ENCODE measurements around the gene NTRK3. TPM values are rescaled to one million over a fixed set of nuclear protein-coding genes. Genes with fewer than 3 reads are reported as not detected.

Gene NTRK3
- total RNA-seq, 4 donors from 2014 or later = 0.35 to 5.8 (median 3.0) TPM

DNA sequence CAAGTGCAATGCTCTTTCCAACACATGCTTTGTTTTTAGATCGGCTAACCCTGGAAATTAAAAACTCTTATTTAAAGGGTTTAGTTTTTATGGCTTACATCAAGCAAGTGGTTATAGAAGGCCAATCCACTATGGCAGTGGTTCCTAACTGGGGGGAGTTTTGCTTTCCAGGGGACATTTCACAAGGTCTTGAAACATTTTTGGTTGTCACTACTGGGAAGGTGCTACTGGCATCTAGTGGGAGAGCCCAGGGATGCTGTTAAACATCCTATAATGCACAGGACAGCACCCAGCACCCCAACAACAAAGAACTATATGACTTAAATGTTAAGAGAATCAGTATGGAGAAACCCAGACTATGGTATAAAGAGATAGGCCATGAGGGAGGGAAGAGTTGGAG lies 439.0 kb downstream of the NTRK3 start:
- TF ChIP-seq, protein P1, sequence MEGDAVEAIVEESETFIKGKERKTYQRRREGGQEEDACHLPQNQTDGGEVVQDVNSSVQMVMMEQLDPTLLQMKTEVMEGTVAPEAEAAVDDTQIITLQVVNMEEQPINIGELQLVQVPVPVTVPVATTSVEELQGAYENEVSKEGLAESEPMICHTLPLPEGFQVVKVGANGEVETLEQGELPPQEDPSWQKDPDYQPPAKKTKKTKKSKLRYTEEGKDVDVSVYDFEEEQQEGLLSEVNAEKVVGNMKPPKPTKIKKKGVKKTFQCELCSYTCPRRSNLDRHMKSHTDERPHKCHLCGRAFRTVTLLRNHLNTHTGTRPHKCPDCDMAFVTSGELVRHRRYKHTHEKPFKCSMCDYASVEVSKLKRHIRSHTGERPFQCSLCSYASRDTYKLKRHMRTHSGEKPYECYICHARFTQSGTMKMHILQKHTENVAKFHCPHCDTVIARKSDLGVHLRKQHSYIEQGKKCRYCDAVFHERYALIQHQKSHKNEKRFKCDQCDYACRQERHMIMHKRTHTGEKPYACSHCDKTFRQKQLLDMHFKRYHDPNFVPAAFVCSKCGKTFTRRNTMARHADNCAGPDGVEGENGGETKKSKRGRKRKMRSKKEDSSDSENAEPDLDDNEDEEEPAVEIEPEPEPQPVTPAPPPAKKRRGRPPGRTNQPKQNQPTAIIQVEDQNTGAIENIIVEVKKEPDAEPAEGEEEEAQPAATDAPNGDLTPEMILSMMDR (IDR thresholded peaks at IDR 0.05) = no peak
- TF ChIP-seq POLR2A (IDR thresholded peaks at IDR 0.05) = no peak
- no peak overlapping the region for H3K27ac ChIP-seq
- H3K9me3 ChIP-seq = no peaks in the 10 kb centered on the region
- H3K4me1 ChIP-seq = no peaks in the 10 kb centered on the region
- DNase-seq = no peak
- no peaks in the 10 kb centered on the region for H3K36me3 ChIP-seq
- H3K4me3 ChIP-seq = no peak overlapping the region
- H3K27me3 ChIP-seq = no peaks in the 10 kb centered on the region

DNA sequence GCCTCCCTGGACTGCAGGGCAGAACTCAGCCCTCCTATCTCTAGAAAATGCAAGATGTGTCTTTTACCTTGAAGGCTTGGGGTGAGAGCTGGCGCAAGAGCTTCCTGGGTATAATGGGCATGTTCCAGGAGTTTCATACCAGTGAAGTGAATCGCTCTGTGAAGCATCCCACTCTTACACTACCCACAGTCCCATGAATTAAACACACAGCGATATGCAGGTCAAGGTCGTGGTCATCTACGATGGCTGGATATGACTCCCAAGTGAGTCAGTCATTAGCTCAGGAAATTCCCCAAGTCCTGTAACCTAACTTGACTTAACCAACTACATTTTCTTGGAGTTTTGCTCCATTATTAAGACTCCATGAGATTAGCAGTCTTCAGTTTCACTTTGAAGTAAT lies 439.7 kb downstream of the NTRK3 start:
- no peak overlapping the region for H3K27ac ChIP-seq
- H3K9me3 ChIP-seq = no peaks in the 10 kb centered on the region
- DNase-seq = no peak
- no peak overlapping the region for H3K4me3 ChIP-seq
- TF ChIP-seq, protein P1 (IDR thresholded peaks at IDR 0.05) = no peak
- no peaks in the 10 kb centered on the region for H3K27me3 ChIP-seq
- H3K36me3 ChIP-seq = no peaks in the 10 kb centered on the region
- H3K4me1 ChIP-seq = no peaks in the 10 kb centered on the region

DNA sequence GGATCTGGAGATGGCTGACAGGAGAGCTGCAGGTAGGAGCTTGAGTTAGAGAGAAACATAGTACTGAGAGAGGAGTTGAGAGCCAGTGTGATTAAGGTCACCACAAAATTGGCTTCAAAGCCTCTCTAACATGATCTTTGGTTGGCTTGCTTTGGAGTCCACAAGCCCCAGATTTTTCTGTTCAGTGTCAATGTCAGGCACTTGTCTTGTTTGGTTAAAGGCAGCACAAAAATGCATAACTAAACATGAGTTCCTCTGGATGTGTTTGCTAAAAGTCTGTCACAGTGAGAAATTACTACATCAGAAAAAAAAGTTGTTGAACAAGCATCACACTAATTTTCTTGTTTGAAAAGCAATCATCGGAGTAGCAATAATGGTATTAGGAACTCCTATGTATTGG lies 440.5 kb downstream of the NTRK3 start:
- Histone ChIP-seq H3K27me3 (no peaks in the 10 kb centered on the region), H3K36me3 (no peaks in the 10 kb centered on the region), H3K9me3 (no peaks in the 10 kb centered on the region), H3K27ac (no peak overlapping the region), H3K4me3 (no peak overlapping the region), H3K4me1 (no peaks in the 10 kb centered on the region)
- TF ChIP-seq POLR2A (IDR thresholded peaks at IDR 0.05) = no peak
- TF ChIP-seq, protein P1 (IDR thresholded peaks at IDR 0.05) = no peak
- DNase-seq = no peak

Small RNA genes lying within 50 kb of the gene (small RNA-seq; reads per million reads assigned to genes)
- 0 reads per million in 2 donors for gene MED28P6

Other genes starting within 250 kb of the NTRK3 start
- gene MRPL46, start 210.6 kb upstream of the NTRK3 start, total RNA-seq = 10 to 100 TPM; 13.7 to 23.3 (median 18.5) TPM
- 10 to 100 TPM; 20.7 to 42.9 (median 35.3) TPM for gene MRPS11, start 211.0 kb upstream of the NTRK3 start, total RNA-seq